ENCODE measurements around the gene ZSCAN5B. TPM values are rescaled to one million over a fixed set of nuclear protein-coding genes. Genes with fewer than 3 reads are reported as not detected.

Gene ZSCAN5B
- total RNA-seq, 1 experiment from 2014 or later, result not detected

GRCh38 chr19:56144831-56145230 is 52.8 kb downstream of the ZSCAN5B start:
- no peak overlapping the region for H3K27ac ChIP-seq (ENCODE audit: low read length)
- DNase-seq (ENCODE audit: low read depth, low spot score) (no peak), ATAC-seq (no peak)
- no peak overlapping the region for H3K4me3 ChIP-seq (ENCODE audit: low read depth in 2 of 2, low read length in 2 of 2)
- no TSS peak for BruUV-seq (replicated peaks)
- H3K4me1 ChIP-seq (ENCODE audit: control insufficient read depth, insufficient read depth, low read length), result peaks cover 21% of the 10 kb centered on the region
- H3K27me3 ChIP-seq (ENCODE audit: control insufficient read depth, insufficient read depth, low read length), result no peaks in the 10 kb centered on the region
- TF ChIP-seq REST (IDR thresholded peaks at IDR 0.05; ENCODE audit: insufficient read depth in 1 of 2, low read depth in 2 of 2, low read length in 1 of 2) (no peak), TCF7L2 (IDR thresholded peaks at IDR 0.05; ENCODE audit: low read depth, low read length) (no peak), CTCF (IDR thresholded peaks at IDR 0.05) (no peak), POLR2AphosphoS5 (IDR thresholded peaks at IDR 0.05; ENCODE audit: low read depth, low read length) (no peak), SIN3A (IDR thresholded peaks at IDR 0.05; ENCODE audit: borderline replicate concordance, insufficient read depth, low read depth, low read length) (no peak)
- POLR2A ChIA-PET, result no interaction called here
- no peaks in the 10 kb centered on the region for H3K9me3 ChIP-seq (ENCODE audit: control insufficient read depth, insufficient read depth, low read depth, low read length)
- CTCF ChIA-PET, result interaction anchor here (0.5 kb wide), 1 partner anchor 1500 kb away, joined by 3 read pairs; no protein-coding TSS in a partner anchor
- H3K36me3 ChIP-seq (ENCODE audit: control insufficient read depth, insufficient read depth, low read length), result no peaks in the 10 kb centered on the region; the same call in 1 of the 2 replicates
- intact Hi-C loops (cut with micrococcal nuclease; ENCODE audit: unreplicated experiment) (no loop called here), in situ Hi-C loops (cut with HindIII; ENCODE audit: low pct_unique_long_range_greater_than_20kb, low sequenced_read_pairs) (no loop called here)

- in situ Hi-C loops (cut with HindIII; ENCODE audit: low pct_unique_long_range_greater_than_20kb, low sequenced_read_pairs), result no loop called here
- ATAC-seq, result no peak
- TF ChIP-seq SIN3A (IDR thresholded peaks at IDR 0.05; ENCODE audit: borderline replicate concordance, insufficient read depth, low read depth, low read length) (no peak), REST (IDR thresholded peaks at IDR 0.05; ENCODE audit: insufficient read depth in 1 of 2, low read depth in 2 of 2, low read length in 1 of 2) (no peak), TCF7L2 (IDR thresholded peaks at IDR 0.05; ENCODE audit: low read depth, low read length) (no peak), POLR2AphosphoS5 (IDR thresholded peaks at IDR 0.05; ENCODE audit: low read depth, low read length) (no peak), CTCF (IDR thresholded peaks at IDR 0.05) (no peak)
- POLR2A ChIA-PET, result no interaction called here
- Histone ChIP-seq H3K9me3 (ENCODE audit: control insufficient read depth, insufficient read depth, low read depth, low read length) (no peaks in the 10 kb centered on the region), H3K36me3 (ENCODE audit: control insufficient read depth, insufficient read depth, low read length) (no peaks in the 10 kb centered on the region), H3K4me3 (ENCODE audit: low read depth in 2 of 2, low read length in 2 of 2) (no peak overlapping the region), H3K27ac (ENCODE audit: low read length) (no peak overlapping the region), H3K27me3 (ENCODE audit: control insufficient read depth, insufficient read depth, low read length) (no peaks in the 10 kb centered on the region), H3K4me1 (ENCODE audit: control insufficient read depth, insufficient read depth, low read length) (peaks cover 23% of the 10 kb centered on the region)
- no TSS peak for BruUV-seq (replicated peaks)
- CTCF ChIA-PET, result interaction anchor here (0.5 kb wide), 1 partner anchor 1500 kb away, joined by 3 read pairs; no protein-coding TSS in a partner anchor
- intact Hi-C loops (cut with micrococcal nuclease; ENCODE audit: unreplicated experiment), result no loop called here
- DNase-seq (ENCODE audit: low read depth, low spot score), result no peak
These were observed 53.2 kb downstream of the ZSCAN5B start for GRCh38 chr19:56144376-56144775.
